NCI-H2196 treated with DMSO at 0.1 percent for 48 hours (cell line): ENCODE measurements around the gene PRSS38.
A peak's percentile ranks its signal among the peaks of the same experiment; 100 is the strongest.

ENCODE experiments used
- DNase-seq: peaks from one replicate; lab custom pipeline; 2025; ENCODE audit not compliant: unreplicated experiment; lab: John Stamatoyannopoulos, UW

Gene PRSS38

DNA sequence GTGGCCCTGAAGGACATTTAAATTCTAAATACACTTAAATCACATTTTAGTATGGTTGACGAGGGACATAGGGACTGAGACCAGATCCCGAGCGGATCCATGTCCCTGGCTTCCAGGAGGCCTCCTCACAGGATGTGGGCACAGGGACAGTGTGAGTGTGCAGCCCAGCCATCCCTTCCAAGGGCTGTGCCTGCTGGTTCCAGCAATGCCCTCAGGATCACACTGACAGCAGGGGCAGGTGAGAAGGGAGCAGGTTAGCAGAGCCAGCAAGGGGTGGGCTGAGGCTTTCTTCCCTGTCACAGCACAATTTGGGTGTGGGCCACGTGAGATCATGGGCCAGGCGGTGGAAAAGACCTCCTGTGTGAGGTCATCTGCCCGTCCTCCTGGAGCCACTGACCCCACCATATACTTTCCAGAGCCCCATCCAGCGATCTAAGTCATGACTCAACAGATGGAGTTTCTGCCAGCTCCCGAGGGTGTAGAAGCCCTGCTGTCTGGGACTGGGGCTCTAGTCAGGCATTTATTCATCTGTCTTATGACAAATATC is 37.0 kb upstream of the PRSS38 start:
- no peak for DNase-seq

DNA sequence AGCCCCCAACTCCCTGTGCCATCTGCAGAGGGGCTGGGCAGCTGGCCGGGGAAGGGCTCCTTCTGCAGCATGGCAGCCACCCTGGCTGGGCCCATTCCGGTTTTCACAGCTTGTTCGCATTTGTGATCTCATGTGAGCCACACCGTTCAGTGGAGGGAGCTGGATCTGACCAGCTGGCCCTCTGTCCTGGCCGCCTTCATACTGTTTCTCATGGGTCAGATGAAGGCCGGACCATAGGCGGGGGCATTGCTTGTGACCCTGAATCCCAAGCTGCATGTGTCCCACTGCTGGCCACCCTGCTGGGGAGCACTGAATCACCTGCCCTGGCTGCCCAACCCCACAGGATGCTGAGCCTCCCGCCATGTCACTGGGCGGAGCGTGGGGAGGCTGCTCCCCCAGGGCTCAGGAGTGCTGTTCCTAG is 36.4 kb upstream of the PRSS38 start:
- DNase-seq: no peak

DNA sequence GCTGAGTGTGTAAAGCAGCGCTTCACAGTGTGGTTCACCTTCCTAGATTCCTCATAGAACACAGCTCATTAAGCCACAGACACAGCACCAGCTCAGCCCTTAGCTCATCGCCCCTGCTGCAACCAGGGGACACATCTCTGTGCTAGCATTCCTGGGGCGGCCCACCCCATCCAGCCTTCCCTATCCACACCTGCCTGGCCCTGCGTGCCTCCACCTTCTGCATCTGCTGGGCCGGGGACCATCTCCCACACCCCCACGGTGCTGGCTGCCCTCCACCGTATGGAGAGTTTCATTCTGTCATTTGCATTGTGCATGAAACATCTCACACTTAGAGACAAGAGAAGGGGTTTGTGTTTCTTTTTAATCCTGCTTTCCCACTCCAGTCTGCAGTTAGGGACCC is 35.8 kb upstream of the PRSS38 start:
- DNase-seq: no peak

DNA sequence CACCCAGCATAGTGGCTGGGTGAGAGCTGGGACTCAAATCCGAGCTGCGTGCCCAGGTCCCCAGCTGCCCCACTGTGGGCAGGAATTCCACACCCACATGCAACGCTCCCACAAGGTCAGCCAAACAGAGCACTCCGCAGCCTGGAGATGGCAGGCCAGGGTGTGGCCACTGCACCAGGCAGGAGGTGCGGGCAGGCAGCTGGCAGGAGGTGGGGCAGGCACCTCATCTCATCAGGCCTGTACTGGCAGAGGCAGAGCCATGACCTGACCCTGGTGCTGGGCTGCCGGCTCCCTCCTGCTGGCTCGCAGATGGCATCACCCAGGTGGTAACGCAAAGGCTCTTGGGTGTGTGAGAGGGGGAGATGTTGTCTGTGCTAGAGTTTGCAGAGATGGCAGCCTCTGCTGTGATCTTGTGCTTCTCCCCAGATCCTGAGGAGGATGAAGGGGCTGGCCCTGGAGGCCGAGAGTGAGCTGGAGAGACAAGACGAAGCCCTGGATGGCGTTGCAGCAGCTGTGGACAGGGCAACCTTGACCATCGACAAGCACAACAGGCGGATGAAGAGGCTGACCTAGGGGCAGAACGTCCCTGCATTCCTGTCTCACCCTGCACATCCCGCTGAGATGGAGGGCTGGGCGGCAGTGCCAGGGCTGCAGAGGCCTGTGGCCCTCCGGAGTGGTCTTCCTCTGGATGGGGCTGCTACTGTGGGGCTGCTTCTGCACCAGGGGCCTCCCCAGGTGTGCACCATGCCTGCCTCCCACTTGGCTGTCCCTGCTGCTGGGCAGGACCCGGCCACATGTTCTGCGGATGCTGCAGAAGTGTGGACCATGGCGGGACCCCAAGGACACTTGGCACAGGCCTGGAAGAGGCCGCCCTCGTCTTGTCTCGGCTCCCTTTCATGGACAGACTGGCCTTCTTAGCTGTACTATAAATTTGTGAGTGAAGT is 35.1 kb upstream of the PRSS38 start:
- no peak for DNase-seq

DNA sequence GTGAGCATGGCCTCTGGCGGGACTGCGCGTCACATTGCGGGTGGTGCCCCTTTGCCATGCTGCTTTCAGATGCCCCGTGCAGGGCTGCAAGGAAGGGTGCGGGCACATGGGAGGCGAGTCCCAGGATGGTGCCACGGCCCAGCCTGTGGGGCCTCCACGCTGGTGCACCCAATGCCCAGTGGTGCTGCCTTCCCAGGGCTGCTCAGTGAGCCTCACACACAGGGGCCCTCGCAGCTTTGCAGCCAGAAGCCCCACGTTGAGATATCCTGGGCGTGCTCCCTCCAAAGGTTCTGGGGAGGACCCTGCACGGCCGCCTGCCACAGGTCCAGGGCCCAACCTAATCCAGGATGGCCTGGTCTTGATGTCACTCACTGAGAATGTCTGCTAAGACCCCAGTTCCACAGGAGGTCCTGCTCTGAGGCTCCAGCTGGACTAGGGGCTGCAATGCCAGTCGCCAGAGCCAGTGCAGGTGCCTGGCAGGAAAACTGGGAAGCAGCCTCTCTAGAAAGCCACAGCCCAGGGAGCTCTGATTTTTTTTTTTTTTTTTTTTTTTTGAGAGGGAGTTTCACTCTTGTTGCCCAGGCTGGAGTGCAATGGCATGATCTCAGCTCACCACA is 34.1 kb upstream of the PRSS38 start:
- DNase-seq: no peak

DNA sequence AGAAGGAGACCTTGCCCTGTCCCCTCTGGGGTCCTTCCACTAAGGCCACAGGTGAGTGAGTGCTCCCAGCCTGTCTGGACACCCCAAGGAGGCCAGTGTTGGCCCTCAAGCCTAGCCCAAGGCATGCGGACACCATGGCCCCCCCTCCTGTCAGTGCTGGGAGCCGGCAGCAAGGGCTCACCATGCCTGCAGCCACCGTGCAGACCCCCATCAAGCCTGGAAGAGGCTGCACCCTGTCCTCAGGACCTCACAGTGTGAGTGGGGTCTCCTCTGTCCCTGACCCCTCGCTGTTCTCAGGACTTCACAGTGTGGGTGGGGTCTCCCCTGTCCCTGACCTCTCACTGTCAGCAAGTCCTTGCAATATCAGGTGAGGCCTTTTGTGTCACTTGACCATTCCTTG is 33.2 kb upstream of the PRSS38 start:
- DNase-seq: no peak

DNA sequence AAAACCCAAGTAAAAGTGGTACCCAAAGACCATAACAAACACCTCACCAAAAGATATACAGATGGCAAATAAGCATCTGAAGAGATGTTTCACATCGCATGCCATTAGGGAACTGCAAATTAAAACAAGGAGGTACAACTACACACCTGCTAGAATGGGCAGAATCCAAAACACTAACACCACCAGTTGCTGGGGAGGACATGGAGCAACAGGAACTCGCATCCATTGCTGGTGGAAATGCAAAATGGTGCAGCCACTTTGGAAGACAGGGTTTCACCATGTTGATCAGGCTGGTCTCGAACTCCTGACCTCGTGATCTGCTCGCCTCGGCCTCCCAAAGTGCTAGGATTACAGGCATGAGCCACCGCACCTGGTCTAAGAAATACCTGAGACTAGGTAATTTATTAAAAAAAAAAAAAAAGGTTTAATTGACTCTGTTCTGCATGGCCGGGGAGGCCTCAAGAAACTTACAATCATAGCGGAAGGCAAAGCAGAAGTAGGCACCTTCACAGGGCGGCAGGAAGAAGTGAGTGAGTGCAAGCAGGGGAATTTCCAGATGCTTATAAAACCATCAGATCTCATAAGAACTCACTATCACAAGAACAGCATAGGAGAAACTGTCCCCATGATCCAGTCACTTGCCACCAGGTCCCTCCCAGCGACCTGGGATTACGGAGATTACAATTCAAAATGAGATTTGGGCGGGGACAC is 30.2 kb upstream of the PRSS38 start:
- no peak for DNase-seq

DNA sequence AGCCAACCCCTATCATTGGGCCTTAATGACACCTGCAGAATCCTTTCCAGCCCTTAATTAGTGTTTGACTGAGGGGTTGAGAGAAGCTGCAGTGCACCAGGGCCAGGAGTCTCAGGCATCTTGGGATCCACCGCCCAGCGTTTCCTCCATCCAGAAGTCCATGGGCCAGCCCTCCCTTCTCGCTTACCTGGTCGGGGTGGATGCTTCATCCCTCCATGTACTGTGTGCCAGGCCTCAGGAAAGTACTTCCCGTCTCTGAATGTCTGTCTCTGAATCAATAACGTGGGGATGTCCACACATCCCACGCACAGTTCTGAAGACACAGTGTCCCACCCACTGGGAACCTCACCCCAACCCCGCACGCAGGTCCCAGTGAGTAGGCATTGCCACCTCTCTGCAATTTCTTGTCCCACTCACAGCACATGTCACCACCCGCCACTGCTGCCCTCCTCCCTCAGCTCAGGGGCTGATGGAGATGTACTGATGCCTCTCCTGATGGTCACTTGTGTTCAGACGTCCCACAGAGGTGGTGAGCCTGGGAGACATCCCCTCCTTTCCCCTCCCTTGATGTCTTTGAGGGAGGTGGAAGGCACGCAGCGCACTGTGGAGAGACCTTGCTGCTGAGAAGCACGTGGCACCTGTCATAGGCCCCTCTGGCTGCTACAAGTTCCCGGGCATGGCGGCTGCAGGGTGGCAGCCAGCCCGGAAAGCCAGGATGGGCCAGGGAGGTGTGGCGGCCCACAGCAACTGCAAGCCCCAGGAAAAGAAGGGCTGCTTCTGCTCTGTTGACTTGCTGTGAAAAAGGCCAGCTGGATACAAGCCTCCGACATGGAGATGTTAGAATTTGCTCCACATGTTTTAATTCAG is 29.4 kb upstream of the PRSS38 start:
- DNase-seq: no peak

DNA sequence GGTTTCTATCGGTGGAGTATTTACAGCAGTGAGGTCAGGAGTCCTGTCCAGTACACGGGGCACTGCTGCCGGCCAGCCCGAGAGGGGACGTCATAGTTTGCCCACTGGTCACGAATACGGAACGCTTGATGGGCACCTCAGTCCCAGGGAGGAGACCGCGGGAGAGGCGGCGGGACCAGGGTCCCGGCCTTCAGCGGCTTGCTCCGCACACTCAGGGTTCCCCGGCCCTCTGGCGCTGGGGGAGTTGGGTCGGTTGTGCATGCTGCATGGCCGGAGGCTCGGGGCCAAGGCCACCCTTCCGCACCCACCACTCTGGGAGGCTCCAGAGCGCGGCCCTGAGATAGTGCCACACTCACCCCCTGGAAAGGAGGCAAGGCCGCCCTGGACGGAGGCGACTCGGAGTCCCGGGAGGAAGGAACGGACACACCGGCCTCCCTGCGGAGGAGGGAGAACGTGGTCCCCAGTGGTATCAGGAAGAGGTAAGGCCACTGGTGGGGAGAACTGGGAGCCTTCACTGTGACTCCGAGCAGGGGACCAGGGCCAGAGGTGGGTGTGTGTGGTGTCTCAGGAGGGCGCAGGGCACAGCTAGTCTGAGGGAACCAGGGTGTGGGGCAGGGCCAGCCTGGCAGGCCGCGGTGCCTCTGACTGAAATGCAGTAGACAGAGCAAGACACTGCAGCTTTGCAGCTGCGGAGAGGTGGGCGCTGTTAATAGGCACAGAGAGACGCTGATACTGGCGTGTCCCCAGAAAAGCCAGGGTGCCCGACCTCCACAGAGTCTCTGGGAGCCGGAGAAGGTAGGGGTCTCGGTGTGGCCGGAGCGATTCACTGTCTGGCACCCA is 28.6 kb upstream of the PRSS38 start:
- DNase-seq: no peak

DNA sequence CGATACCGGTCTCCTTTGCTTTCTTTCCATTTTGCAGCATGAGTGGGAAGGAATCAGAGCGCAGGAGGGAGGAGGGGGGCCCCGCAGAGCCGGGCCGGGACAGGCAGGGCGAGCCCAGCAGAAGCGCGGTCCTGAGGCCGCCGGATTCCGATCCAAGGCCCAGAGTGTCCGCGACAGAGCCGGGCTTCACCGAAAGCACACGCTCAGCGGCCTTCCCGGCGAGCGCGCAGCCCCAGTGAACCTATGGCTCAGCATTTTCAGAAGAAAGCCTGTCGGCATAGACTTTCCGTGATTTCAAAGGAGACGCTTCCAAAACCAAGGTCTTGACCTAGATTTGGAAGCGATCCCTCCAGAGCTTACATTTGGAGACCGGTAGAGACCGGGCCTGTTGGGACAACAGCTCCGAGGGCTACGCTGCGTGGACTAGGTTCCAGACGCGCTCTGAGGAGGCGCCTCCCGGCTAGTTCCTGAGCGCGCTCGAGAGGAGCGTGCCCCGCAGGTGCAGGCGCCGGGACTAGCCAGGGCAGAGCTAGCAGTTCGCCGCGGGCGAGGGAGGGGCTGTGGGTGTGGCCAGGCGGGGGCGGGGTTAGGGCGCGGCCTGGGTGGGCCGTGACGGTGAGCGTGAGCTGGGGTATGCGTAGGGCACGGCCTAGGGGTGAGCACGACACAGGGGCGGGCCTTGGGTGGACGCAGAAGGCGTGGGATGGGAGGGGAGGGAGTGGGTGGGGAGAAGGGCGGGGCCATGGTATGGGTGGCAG is 27.8 kb upstream of the PRSS38 start:
- DNase-seq: peak; percentile 92

DNA sequence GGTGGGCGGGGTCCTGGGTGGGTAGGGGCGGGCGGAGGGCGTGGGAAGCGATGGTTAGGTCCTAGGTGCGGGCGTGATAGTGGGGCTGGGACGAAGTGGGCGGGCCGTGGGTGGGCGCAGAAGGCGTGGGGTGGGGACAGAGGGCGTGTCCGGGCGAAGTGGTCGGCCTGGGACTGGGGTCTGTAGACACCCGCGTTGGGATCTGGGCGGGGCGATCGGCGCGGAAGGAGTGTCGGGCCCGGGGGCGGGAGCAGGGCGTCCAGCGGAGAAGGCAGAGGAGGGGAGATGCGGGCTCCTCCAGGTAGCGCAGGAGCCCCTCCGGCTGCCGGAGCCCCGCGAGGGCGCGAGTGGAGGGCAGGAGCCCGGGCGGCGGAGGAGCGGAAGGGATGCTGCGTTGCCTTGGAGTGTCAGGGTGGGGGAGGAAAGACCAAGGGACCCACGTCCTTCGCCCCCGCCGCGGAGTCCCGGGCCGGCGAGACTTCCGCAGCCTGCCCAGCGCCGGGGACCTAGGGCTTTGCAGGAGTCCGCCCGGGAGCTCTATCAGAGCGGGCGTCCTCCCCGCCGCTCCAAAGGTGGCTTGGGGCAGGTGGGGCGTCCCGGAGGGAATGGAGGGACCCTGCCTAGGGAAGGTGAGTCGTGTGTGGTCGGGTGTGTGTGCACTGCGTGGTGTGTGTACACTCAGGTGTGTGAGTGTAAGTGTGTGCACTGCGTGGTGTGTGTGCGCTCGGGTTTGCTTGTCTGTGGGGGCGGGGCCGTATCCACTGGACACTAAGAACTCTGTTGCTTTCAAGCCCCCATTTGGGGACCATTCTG is 27.0 kb upstream of the PRSS38 start:
- DNase-seq: peak; percentile 75

DNA sequence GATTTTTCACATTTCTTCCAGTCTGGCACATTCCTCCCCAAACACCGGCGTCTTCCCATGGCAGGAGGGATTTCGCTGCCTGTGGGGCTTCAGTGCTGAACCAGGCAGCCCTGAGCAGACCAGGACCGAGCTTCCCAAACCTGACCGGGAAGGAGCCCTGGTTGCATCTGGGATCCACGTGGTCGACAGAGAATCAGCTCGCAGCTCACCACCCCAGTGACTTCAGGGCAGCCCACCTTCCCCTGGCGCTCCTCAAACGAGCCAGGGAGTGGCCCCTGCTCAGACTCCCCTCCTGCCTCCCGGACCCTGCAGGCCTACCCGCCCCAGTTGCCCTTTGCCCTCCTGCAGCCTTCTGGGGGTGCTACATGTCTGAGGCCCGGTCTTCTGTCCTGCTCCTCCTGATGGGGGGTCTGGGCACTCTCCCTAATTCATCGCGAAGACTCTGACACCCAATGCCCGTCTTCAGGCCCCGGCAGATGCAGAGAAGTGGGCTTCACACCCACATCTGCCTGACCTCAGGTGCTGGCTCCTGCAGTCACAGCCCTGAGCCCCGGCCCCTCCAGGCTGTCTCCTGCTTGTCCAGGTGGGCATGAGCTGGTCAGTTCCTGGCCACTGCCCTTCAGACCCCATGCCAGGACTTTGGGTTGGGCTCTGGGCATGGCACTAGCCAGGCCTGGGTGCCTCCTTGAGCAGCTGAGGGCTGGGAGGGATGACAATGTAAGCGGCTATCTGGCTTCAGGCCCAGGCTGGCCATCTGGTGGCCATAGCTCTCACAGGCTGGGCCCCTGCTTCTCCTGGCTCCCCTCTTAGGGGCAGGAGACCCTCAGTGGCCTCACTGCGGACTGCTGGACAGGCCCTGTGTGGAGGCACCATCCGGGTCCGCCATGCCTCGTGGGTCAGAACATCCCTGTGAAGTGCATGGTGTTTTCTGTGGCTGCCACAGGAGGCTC is 26.1 kb upstream of the PRSS38 start:
- DNase-seq: no peak

DNA sequence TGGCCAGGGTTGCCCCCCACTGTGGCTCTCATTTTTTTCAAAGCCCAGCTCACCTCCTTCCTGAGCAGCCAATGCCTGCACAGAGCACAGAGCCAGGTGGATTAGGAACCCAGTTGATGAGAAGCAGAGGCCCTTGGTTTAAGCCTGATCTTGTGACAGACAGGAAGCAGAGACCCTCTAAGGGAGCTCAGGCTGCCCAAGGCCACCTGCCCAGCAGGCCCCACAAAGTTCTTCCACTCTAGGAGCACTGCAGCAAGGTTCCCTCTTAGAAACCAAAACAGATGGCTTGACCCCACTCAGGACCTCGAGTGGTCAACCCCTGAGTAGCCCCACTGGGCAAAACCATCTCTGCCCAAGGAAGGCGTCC is 25.5 kb upstream of the PRSS38 start:
- no peak for DNase-seq

DNA sequence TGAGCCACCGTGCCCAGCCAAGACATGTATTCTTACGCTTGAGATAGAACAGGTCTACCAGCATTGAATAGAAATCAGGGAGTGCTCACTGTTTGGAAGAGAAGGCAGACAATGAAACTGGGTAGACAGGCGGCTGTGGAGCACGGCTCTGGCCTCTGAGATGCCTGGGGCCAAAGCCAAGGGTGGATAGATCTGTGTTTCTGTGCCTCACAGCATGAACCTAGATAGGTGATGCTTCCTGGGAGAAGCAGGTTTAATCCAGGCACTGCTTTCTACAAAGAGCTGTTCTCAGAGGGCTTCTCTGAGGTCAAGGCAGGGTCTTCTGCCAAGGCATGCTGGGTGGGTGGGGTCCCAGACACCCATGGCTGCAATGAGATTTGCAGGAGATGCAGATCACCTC is 24.6 kb upstream of the PRSS38 start:
- DNase-seq: no peak

DNA sequence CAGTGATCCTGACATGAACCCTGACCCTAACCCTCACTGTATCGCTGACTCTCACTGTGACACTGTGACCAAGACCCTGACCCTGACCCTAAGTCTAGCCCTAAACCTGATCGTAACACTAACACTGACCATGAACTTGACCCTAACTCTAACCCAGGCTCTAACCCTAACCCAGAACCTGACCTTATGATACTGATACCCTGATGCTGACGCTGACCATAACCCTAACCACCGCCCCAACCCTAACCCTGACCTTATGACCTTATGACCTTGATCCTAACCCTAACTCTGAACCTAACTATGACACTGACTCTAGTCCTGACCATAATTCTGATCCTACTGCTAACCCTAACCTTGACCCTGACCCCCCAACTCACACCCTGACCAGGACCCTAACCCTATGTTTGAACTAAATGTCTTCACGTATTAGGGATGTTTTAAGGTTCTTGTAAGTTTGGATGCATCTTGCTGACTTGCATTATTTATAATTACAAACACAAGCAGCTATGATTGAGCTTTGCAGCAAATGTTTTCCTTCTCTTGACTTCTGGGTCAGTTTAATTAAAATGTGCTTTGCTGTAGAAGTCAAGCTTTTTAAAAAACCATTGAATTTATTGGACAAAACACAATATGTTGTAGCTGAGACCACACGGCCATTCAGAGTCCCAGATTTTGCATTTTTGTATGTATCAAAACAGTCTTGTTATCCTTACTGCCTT is 23.9 kb upstream of the PRSS38 start:
- DNase-seq: no peak

DNA sequence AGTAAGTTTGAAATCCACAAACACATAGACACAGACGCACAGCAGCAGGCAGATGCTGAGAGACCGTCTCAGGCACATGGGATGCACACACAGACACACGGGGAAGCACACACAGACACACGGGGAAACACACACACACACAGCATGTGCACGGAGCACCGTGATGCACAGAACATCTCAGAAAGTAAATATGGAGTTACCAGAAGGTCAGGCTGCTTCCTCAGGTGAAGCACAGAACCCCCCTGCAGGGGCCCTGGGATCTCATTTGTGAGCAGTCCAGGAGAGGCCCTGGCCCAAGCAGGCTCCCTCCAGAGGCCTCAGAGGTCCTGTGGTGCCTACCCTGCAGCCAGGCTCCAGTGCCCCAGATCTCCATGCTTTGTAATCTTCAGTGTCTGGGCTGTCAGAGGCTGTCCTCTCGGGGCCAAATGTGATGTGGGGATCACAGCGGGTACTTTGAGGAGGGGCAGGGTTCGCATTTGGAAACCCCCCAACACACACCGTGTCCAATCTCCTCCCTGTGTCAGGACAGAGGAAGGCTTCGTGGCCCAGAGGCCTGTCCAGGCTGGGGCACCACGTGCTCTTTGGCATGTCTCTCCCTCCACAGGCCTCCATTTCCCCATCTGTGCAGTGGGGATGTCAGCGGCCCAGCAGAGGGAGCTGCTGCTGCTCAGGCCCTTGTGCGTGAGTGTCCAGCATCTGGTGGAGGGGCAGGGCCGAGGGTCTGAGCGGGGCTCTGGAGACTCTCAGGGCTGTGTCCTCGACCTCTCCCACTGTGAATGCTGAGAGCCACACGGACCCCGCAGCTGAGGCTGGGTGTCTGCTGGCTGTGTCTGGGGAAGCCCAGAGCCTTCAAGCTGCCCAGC is 23.0 kb upstream of the PRSS38 start:
- no peak for DNase-seq
